Endothelial cell of hepatic sinusoid (primary cell): ENCODE data around the gene CFAP119.

Experiments used
- in situ Hi-C: cut with HindIII; loops from 2 replicates; pipeline ENCODE4 v1.10.0; 2017; ENCODE audit warnings: low sequenced_read_pairs

The CFAP119 gene

DNA sequence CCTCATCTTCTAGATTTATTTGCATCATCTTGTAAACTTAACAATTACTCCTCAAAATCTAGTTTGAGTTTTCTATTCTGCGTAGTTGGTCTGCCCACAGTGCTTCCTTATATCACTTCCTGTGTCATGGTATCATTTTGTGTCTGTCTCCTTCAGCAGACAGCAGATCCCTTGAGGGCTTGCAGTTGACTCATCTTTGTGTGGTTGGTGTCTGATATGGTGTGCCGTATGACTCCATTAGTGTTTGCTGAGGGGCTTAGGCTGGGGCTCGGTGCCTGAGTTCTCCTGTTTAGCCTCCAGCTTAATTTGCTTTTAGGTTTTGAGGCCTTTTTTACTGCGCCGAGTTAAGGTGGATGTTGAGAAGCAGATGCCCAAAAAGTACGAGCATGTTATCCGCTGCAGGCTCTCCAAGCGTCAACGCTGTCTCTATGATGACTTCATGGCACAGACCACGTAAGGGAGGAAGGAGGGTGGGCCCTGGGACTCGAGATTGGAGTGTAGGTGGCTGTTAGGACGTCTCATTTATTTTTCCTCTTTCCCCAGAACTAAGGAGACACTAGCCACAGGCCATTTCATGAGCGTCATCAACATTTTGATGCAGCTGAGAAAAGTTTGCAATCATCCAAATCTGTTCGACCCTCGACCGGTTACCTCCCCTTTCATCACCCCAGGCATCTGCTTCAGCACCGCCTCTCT is 46.0 kb downstream of the CFAP119 start:
- in situ Hi-C loops = no loop called here

DNA sequence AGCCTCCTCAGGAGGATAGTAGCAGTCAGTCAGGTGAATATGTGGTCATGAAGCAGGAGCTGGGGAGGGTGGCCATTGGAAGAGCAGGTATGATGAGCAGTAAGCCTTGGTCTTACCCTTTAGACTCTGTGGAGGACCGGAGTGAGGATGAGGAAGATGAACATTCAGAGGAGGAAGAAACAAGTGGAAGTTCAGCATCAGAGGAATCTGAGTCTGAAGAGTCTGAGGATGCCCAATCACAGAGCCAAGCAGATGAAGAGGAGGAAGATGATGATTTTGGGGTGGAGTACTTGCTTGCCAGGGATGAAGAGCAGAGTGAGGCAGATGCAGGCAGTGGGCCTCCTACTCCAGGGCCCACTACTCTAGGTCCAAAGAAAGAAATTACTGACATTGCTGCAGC is 50.1 kb downstream of the CFAP119 start:
- in situ Hi-C loops = loop anchor here (5.0 kb wide), 1 partner anchor 71 kb away; no protein-coding TSS in a partner anchor

DNA sequence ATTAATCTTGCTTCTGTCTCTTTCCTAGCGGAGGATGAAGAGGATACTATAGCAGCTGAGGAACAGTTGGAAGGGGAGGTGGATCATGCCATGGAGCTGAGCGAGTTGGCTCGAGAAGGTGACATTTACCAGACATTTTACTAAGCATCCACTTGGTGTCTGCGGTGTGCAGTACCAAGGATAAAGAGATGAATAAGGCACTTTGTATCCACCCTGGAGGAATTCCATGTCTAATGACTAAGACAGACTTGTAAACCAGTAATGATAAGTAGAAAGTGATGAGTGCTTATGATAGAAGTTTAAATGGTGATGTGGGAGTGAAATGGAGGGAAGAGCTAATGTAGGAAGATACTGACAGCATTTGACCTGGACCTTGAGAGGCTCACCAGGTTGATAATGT is 50.9 kb downstream of the CFAP119 start:
- in situ Hi-C loops = loop anchor here (5.0 kb wide), 1 partner anchor 71 kb away; no protein-coding TSS in a partner anchor
